WERI-Rb-1 (cell line): Measurements from ENCODE around the gene E2F4.

Source experiments
- DNase-seq: peaks from one replicate; pipeline ENCODE4 v3.0.0-alpha.2; 2020
- H3K27ac ChIP-seq: fragments of 250-450 bp; sonication (Bioruptor Pico); 2 replicates; pipeline ENCODE4 v1.5.1; 2020; ENCODE audit warnings: mild to moderate bottlenecking, moderate library complexity
- H3K27me3 ChIP-seq: fragments of 250-450 bp; sonication (Bioruptor Pico); 2 replicates; pipeline ENCODE4 v1.5.1; 2021; ENCODE audit warnings: mild to moderate bottlenecking, low read depth, moderate library complexity; ENCODE audit not compliant: insufficient read depth, severe bottlenecking
- H3K36me3 ChIP-seq: fragments of 250-450 bp; sonication (Bioruptor Pico); 2 replicates; pipeline ENCODE4 v1.5.1; 2020; ENCODE audit warnings: mild to moderate bottlenecking, moderate library complexity
- H3K4me3 ChIP-seq: 2 replicates; pipeline ENCODE4 v1.5.1; 2011; ENCODE audit warnings: low read depth, mild to moderate bottlenecking, control low read depth, low read length
- H3K9me3 ChIP-seq: fragments of 250-450 bp; sonication (Bioruptor Pico); 2 replicates; pipeline ENCODE4 v1.5.1; 2021; ENCODE audit warnings: mild to moderate bottlenecking, moderate library complexity; ENCODE audit not compliant: severe bottlenecking
- CTCF ChIP-seq: IDR thresholded peaks from 2 replicates; pipeline ENCODE4 v1.5.1; 2011; ENCODE audit warnings: low read depth, mild to moderate bottlenecking, control low read depth, inconsistent platforms, low read length

Gene E2F4

GRCh38 chr16:67199808-67200198, 7.8 kb downstream of the E2F4 start:
- no peak overlapping the region for H3K27ac ChIP-seq
- H3K36me3 ChIP-seq: peaks cover 83% of the 10 kb centered on the region
- no peak for DNase-seq
- no peaks in the 10 kb centered on the region for H3K9me3 ChIP-seq
- no peaks in the 10 kb centered on the region for H3K27me3 ChIP-seq
- 0 out of 2 replicates have a peak, but pooled peaks have one; percentile 15 for TF ChIP-seq CTCF
- H3K4me3 ChIP-seq: no peak overlapping the region

- Histone ChIP-seq H3K36me3 (peaks cover 77% of the 10 kb centered on the region), H3K4me3 (no peak overlapping the region), H3K27me3 (no peaks in the 10 kb centered on the region), H3K9me3 (no peaks in the 10 kb centered on the region), H3K27ac (no peak overlapping the region)
- no peak for DNase-seq
- no peak for TF ChIP-seq CTCF
Measured at GRCh38 chr16:67200491-67200890, 8.5 kb downstream of the E2F4 start.

GRCh38 chr16:67201411-67202345, 9.7 kb downstream of the E2F4 start:
- H3K27ac ChIP-seq: no peak overlapping the region
- TF ChIP-seq CTCF: no peak
- H3K4me3 ChIP-seq: no peak overlapping the region
- no peaks in the 10 kb centered on the region for H3K27me3 ChIP-seq
- no peaks in the 10 kb centered on the region for H3K9me3 ChIP-seq
- DNase-seq: no peak
- H3K36me3 ChIP-seq: peaks cover 65% of the 10 kb centered on the region

GRCh38 chr16:67202426-67202825, 10.5 kb downstream of the E2F4 start:
- Histone ChIP-seq H3K4me3 (no peak overlapping the region), H3K27me3 (no peaks in the 10 kb centered on the region), H3K36me3 (peaks cover 57% of the 10 kb centered on the region), H3K9me3 (no peaks in the 10 kb centered on the region), H3K27ac (no peak overlapping the region)
- DNase-seq: no peak
- no peak for TF ChIP-seq CTCF

- Histone ChIP-seq H3K9me3 (no peaks in the 10 kb centered on the region), H3K36me3 (peaks cover 53% of the 10 kb centered on the region), H3K4me3 (no peak overlapping the region), H3K27me3 (no peaks in the 10 kb centered on the region), H3K27ac (no peak overlapping the region)
- DNase-seq: no peak
- no peak for TF ChIP-seq CTCF
Measured at GRCh38 chr16:67202956-67203493, 11.1 kb downstream of the E2F4 start.

GRCh38 chr16:67204076-67204475, 12.1 kb downstream of the E2F4 start:
- Histone ChIP-seq H3K36me3 (peaks cover 42% of the 10 kb centered on the region), H3K9me3 (no peaks in the 10 kb centered on the region), H3K27me3 (no peaks in the 10 kb centered on the region), H3K4me3 (no peak overlapping the region), H3K27ac (no peak overlapping the region)
- no peak for DNase-seq
- TF ChIP-seq CTCF: no peak
